Gastrocnemius medialis (tissue), 4 donors: Measurements from ENCODE around the gene ABCA12.

Source experiments
- CTCF ChIP-seq, 5 experiments: fragments of 450-650 bp in 3 of 5; fragments of 200-600 bp in 2 of 5; sonication (generic) in 2 of 5; IDR thresholded peaks in 4 of 5; conservative IDR thresholded peaks in 1 of 5; 1 replicate in 4 of 5; 2 replicates in 1 of 5; pipeline ENCODE4 v1.5.1; 2016 to 2019; ENCODE audit warnings: antibody characterized with exemption in 5 of 5, mild to moderate bottlenecking in 3 of 5, moderate library complexity in 3 of 5
- POLR2A ChIP-seq, 2 donors: fragments of 450-650 bp; IDR thresholded peaks; one replicate each; pipeline ENCODE4 v1.6.1; 2017; ENCODE audit warnings: antibody characterized with exemption in 2 of 2, mild to moderate bottlenecking in 2 of 2, moderate library complexity in 2 of 2

- TF ChIP-seq CTCF (IDR thresholded peaks at IDR 0.05 in 4 of 5, conservative IDR thresholded peaks at IDR 0.05 in 1 of 5): no peak
- no peak for TF ChIP-seq POLR2A (IDR thresholded peaks at IDR 0.05)
Observed at GRCh38 chr2:215082446-215082845, 56.0 kb downstream of the ABCA12 start.
